WTC11 (cell line): Measurements from ENCODE around the gene RASGRP4.

Experiments
- ETV6 ChIP-seq: sonication (generic); formaldehyde crosslinking; IDR thresholded peaks from 2 replicates; pipeline ENCODE4 v1.8.1; 2022; ENCODE audit warnings: mild to moderate bottlenecking, missing genetic modification reagents
- FOXK1 ChIP-seq: sonication (generic); formaldehyde crosslinking; IDR thresholded peaks from 2 replicates; pipeline ENCODE4 v1.8.0; 2022; ENCODE audit warnings: mild to moderate bottlenecking, moderate library complexity, missing genetic modification reagents
- IRF2 ChIP-seq: sonication (generic); formaldehyde crosslinking; IDR thresholded peaks from 2 replicates; pipeline ENCODE4 v1.8.0; 2022; ENCODE audit warnings: low read depth, missing genetic modification reagents, borderline replicate concordance
- JUN ChIP-seq: sonication (generic); formaldehyde crosslinking; IDR thresholded peaks from 2 replicates; pipeline ENCODE4 v1.8.0; 2023; ENCODE audit warnings: mild to moderate bottlenecking, missing genetic modification reagents
- NR1H2 ChIP-seq: sonication (generic); formaldehyde crosslinking; IDR thresholded peaks from 2 replicates; pipeline ENCODE4 v1.9.0; 2021; ENCODE audit warnings: mild to moderate bottlenecking, moderate library complexity, missing genetic modification reagents
- OVOL2 ChIP-seq: fragments of 250-450 bp; sonication (Bioruptor Pico); IDR thresholded peaks from 2 replicates; pipeline ENCODE4 v1.9.0; 2021; ENCODE audit warnings: mild to moderate bottlenecking, borderline replicate concordance
- RORB ChIP-seq: fragments of 250-450 bp; sonication (Bioruptor Pico); IDR thresholded peaks from 2 replicates; pipeline ENCODE4 v1.9.0; 2021; ENCODE audit warnings: mild to moderate bottlenecking
- SMAD3 ChIP-seq: sonication (generic); formaldehyde crosslinking; IDR thresholded peaks from 2 replicates; pipeline ENCODE4 v1.8.0; 2022; ENCODE audit warnings: missing genetic modification reagents, mild to moderate bottlenecking, borderline replicate concordance
- ZNF138 ChIP-seq: sonication (generic); formaldehyde crosslinking; conservative IDR thresholded peaks from 2 replicates; pipeline ENCODE4 v1.8.1; 2022; ENCODE audit warnings: mild to moderate bottlenecking, moderate library complexity, missing genetic modification reagents
- TF ChIP-seq, protein P1 (sequence below): fragments of 200-600 bp; IDR thresholded peaks from 2 replicates; pipeline ENCODE4 v1.8.0; 2022; ENCODE audit warnings: antibody characterized with exemption
- TF ChIP-seq, protein P2 (sequence below): sonication (generic); formaldehyde crosslinking; IDR thresholded peaks from 2 replicates; pipeline ENCODE4 v1.8.1; 2022; ENCODE audit warnings: mild to moderate bottlenecking, missing genetic modification reagents, moderate library complexity, borderline replicate concordance
- TF ChIP-seq, protein P3 (sequence below): sonication (generic); formaldehyde crosslinking; IDR thresholded peaks from 2 replicates; pipeline ENCODE4 v1.8.1; 2023; ENCODE audit warnings: mild to moderate bottlenecking, missing genetic modification reagents, moderate library complexity
- TF ChIP-seq, protein P4 (sequence below): sonication (generic); formaldehyde crosslinking; IDR thresholded peaks from 2 replicates; pipeline ENCODE4 v1.8.0; 2022; ENCODE audit warnings: mild to moderate bottlenecking, missing genetic modification reagents

DNA sequence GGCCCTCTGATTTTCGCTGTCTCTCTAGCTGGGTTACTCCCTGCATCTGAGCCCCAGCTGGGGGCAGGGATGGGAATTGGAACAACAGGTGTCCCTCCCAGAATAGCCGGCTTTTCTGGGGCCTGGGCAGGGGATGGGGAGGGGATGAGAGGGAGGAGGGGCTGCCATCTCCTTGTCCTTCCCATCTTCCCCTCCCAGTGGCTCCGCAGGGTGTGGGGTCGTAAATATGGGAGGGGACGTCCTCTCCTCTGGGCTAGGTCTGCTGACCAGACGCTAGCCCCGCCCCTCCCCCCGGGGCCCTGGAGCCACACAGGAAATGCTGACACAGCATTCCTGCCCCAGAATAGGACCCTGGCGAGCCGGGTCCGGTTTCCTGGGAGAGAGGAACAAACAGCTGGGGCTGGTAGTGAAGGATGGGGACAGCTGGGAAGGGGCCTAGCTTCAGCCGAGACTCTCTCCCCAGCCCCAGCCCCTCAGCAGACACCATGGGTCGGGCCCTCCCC is 8.6 kb upstream of the RASGRP4 start:
- TF ChIP-seq SMAD3 (CRISPR knock-in tag) = 0 out of 2 replicates have a peak, but pooled peaks have one; percentile 34
- TF ChIP-seq IRF2 (CRISPR knock-in tag) = no peak
- TF ChIP-seq, protein P1, sequence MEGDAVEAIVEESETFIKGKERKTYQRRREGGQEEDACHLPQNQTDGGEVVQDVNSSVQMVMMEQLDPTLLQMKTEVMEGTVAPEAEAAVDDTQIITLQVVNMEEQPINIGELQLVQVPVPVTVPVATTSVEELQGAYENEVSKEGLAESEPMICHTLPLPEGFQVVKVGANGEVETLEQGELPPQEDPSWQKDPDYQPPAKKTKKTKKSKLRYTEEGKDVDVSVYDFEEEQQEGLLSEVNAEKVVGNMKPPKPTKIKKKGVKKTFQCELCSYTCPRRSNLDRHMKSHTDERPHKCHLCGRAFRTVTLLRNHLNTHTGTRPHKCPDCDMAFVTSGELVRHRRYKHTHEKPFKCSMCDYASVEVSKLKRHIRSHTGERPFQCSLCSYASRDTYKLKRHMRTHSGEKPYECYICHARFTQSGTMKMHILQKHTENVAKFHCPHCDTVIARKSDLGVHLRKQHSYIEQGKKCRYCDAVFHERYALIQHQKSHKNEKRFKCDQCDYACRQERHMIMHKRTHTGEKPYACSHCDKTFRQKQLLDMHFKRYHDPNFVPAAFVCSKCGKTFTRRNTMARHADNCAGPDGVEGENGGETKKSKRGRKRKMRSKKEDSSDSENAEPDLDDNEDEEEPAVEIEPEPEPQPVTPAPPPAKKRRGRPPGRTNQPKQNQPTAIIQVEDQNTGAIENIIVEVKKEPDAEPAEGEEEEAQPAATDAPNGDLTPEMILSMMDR = no peak
- TF ChIP-seq, protein P2, sequence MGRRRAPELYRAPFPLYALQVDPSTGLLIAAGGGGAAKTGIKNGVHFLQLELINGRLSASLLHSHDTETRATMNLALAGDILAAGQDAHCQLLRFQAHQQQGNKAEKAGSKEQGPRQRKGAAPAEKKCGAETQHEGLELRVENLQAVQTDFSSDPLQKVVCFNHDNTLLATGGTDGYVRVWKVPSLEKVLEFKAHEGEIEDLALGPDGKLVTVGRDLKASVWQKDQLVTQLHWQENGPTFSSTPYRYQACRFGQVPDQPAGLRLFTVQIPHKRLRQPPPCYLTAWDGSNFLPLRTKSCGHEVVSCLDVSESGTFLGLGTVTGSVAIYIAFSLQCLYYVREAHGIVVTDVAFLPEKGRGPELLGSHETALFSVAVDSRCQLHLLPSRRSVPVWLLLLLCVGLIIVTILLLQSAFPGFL = no peak
- TF ChIP-seq JUN (CRISPR knock-in tag) = no peak
- no peak for TF ChIP-seq ZNF138 (CRISPR knock-in tag)
- TF ChIP-seq OVOL2 = no peak
- TF ChIP-seq RORB (CRISPR knock-in tag) = no peak
- TF ChIP-seq FOXK1 (CRISPR knock-in tag) = peak; percentile 72; the same call in 1 of the 2 replicates
- no peak for TF ChIP-seq ETV6
- TF ChIP-seq NR1H2 (CRISPR knock-in tag) = no peak
- TF ChIP-seq, protein P3, sequence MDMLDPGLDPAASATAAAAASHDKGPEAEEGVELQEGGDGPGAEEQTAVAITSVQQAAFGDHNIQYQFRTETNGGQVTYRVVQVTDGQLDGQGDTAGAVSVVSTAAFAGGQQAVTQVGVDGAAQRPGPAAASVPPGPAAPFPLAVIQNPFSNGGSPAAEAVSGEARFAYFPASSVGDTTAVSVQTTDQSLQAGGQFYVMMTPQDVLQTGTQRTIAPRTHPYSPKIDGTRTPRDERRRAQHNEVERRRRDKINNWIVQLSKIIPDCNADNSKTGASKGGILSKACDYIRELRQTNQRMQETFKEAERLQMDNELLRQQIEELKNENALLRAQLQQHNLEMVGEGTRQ (CRISPR knock-in tag) = peak; percentile 62; the same call in 1 of the 2 replicates
- TF ChIP-seq, protein P4, sequence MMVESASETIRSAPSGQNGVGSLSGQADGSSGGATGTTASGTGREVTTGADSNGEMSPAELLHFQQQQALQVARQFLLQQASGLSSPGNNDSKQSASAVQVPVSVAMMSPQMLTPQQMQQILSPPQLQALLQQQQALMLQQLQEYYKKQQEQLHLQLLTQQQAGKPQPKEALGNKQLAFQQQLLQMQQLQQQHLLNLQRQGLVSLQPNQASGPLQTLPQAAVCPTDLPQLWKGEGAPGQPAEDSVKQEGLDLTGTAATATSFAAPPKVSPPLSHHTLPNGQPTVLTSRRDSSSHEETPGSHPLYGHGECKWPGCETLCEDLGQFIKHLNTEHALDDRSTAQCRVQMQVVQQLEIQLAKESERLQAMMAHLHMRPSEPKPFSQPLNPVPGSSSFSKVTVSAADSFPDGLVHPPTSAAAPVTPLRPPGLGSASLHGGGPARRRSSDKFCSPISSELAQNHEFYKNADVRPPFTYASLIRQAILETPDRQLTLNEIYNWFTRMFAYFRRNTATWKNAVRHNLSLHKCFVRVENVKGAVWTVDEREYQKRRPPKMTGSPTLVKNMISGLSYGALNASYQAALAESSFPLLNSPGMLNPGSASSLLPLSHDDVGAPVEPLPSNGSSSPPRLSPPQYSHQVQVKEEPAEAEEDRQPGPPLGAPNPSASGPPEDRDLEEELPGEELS (CRISPR knock-in tag) = peak; percentile 72; the same call in 1 of the 2 replicates
